GM18867 (cell line): ENCODE measurements around the gene POU4F1.
"Not testable (repeated sequence)": the region's sequence is repeated elsewhere in the genome, so short reads cannot be mapped to it uniquely, and the experiment has no call there.

Experiments used
- ATAC-seq: cut with Tn5 transposase; IDR thresholded peaks from one replicate; pipeline ENCODE4 v1.9.1; 2021; ENCODE audit warnings: mild to moderate bottlenecking, moderate library complexity; ENCODE audit not compliant: unreplicated experiment

Gene POU4F1, protein sequence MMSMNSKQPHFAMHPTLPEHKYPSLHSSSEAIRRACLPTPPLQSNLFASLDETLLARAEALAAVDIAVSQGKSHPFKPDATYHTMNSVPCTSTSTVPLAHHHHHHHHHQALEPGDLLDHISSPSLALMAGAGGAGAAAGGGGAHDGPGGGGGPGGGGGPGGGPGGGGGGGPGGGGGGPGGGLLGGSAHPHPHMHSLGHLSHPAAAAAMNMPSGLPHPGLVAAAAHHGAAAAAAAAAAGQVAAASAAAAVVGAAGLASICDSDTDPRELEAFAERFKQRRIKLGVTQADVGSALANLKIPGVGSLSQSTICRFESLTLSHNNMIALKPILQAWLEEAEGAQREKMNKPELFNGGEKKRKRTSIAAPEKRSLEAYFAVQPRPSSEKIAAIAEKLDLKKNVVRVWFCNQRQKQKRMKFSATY

DNA sequence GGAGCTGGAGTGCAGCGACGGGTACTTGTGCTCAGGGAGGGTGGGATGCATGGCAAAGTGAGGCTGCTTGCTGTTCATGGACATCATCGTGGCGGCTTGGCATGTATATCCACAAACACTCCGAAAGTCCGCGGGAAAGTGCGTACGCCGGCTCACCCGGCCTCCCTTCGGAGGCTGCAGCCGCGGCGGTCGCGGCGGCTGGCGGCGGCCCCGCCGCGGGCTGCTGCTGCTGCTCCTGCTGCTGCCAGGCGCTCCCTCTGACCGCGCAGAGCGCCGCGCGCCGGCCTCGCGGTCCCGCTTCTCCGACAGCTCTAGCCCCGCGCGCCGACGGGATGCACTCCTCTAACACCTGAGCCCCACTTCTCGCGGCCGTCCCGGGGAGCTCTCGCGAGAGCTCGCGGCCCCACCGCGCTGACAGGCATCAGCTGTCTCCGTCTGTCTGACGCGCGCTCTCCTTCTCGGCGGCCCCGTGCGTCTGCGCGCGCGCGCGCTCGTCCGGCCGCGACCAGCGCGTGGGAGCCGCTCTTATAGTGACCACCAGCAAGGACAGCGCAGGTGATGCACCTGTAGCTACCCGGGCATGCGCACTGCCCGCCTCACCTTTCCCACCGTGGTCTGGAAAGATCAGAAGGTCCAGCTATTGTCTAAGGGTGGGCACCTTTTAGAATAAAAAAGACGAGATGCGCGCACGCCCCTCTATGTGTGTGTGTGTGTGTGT, at the start of gene POU4F1:
TSS of gene POU4F1 (minus strand) at position 313 of the 718 bp plus-strand sequence. CDS start at position 87, 226 bp downstream.
- ATAC-seq, result peak; percentile 91

DNA sequence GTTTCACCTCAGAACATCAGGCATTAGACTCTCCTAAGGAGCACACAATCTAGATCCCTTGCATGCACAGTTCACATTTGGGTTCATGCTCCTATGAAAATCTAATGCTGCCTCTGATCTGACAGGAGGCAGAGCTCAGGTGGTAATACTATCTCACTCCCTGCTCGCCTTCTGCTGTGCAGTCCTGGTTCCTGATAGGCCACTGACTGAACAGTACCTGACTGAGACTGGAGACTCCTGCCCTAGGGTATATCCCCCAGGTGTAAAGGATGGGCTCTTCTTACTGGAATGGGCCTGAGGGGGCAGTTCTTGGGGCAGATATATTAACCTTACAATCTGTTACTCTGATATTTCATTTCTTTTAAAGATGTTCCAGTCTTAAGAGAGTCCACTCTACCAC, 49.3 kb upstream of the POU4F1 start:
- no peak for ATAC-seq

DNA sequence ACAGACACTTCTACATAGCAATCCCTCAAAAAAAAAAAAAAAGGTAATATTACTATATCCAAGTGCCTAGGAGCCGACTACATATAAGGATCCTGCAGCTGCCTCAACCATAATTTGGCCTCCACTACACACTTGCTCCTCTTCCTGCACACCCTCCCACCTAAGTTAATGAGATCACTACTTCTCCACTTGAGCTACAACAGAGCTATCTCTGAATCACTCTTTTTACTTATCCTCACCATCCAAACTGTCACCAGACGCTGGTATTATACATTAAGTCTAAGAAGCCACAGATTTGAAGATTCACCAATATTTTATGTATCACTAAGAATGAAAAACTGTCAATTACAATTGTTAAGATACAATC, 47.3 kb upstream of the POU4F1 start:
- ATAC-seq, result no peak

DNA sequence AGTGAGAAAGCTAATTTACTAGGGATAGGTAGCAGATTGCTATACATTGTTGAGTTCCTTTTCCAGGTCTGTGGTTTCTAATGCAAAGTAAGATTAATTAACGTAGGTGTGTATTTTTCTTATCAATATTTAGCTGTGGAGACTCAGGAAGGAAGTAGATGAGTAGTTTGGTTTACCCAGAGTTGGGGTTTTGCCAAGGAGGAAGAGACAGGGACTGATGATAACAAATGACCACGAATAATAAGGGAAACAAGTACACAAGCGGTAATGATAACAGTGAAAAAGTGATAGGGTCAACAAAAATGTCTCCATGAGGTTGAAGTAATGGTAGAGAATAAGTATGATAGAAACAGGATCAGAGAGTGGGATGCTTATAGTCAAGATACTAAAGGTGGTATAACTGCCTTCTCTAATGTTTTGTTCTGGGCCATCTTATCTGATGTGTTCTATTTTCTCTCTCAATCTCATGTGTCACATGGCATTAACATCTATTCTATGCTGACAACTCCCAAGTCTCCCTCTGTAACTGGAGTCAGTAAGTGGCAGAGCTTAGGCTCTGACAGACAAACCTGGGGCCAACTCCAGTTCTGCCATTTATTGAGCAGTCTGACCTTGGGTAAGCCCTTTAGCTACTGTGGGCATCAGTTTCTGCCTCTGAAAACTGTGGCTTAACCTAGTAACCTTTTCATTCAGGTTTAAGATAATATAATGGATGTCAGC, 46.8 kb upstream of the POU4F1 start:
- no peak for ATAC-seq

DNA sequence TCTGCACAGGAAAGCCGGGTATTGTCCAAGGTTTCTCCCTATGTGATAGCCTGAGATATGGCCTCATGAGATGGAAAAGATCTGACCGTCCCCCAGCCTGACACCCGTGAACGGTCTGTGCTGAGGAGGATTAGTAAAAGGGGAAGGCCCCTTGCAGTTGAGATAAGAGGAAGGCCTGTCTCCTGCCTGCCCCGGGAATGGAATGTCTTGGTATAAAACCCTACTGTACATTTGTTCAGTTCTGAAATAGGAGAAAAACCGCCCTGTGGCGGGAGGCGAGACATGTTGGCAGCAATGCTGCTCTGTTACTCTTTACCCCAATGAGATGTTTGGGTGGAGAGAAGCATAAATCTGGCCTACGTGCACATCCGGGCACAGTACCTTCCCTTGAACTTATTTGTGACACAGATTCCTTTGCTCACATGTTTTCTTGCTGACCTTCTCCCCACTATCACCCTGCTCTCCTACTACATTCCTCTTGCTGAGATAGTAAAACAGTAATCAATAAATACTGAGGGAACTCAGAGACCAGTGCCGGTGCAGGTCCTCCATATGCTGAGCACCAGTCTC, 43.8 kb upstream of the POU4F1 start:
- ATAC-seq, result not testable (repeated sequence)

DNA sequence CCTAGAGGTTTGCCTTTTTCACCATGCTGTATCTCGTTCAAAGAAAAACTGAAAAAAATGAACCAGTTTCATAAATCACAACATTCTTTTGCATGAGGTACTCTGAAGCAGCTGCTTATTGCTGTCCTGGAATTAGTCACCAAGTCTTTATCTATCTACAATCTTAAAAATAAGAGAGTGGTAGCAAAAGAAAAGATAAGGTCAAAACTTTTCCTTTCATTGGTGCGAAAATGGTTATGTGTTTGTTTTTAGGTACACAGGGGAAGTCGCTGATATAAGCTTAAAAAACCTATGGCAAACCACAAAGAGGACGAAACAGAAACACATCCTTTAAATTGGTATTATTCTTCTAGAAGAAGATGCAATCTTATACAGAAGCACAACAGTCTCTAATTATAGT, 34.9 kb upstream of the POU4F1 start:
- ATAC-seq, result no peak

DNA sequence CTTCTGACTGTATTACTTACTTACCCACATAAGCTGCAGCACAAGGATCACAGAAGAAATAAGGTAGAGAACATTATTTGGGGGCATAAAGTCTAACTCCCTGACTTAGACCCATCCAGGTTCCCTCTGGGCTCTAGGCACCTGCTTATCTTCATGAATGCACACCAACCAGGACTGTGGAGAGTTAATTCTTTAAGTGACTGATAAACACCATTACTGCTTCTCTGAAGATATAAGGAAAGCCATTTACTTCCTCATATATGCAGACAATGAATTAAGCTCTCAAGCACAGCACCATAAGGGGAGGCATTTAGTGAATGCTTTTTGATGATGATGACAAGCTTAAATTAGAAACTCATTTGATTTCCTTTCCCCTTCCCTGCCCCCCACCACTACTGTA, 33.1 kb upstream of the POU4F1 start:
- ATAC-seq, result no peak

DNA sequence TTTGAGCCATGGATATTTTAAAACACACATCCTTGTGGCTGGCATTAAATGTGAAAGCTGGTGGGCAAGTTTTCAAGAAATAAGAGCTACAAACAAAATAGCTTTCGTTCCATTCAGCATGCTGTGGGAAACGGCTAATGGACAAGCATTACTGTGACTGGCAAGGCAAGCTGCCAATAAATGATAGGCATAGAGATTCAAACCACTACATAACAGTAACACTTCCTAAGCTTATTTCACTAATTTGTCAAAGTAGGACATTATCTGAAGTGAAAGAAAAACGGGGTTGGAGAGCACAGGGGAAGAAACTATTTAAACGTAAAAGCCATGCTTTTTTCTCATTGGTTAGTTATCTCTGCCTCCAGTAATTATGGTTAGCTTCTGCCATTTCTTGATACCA, 29.6 kb upstream of the POU4F1 start:
- ATAC-seq, result no peak

DNA sequence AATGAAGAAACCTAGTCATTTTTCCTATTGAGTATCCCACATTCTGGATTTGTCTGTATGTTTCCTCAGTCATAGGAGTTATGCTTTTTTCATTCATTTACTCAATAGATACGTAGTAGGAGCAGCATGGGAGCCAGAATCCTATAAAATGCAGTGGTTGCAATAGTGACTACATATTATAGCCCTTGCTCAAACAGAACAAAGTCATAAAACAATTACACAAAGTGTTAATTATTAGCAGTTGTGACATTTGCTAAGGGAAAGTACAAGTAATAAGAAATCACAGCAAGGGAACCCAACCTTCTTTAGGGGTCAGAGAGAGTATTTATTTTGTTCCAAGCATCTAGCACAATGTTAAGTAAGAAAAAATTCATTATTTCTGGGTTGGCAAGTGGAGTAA, 27.7 kb upstream of the POU4F1 start:
- ATAC-seq, result no peak

DNA sequence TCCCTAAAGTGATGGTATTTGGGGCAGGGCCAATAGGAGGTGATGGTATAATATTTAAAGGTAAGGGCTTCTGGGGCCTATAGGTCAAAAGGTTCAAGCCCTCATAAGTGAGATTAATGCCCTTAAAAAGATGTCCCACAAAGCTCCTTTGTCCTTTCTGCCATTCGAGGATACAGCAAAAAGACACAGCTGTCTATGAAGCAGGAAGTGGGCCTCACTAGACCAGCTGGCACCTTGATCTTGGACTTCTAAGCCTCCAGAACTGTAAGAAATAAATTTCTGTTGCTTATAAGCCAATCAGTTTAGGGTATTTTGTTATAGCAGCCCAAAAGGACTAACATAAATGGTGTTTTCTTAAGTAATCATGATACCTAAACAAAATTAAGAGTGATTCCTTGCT, 27.2 kb upstream of the POU4F1 start:
- ATAC-seq, result no peak

DNA sequence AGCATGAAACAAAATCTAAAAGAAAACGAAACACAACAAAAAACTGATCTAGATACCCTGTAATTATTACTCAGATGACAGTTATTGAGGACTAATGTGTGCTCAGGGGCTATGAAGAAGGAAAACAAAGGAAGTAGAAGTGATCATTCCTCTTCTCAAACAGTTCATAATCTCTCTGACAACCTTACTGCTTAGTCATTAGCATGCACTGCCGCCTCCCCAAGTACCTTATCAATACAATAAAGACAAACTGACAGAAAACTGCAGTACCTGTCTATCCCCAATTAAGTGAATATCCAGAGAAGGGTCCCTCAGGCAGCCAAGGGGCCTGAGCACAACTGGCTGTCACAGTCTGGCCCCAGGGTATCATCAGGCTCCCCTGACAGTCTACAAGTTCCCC, 22.0 kb upstream of the POU4F1 start:
- ATAC-seq, result no peak

DNA sequence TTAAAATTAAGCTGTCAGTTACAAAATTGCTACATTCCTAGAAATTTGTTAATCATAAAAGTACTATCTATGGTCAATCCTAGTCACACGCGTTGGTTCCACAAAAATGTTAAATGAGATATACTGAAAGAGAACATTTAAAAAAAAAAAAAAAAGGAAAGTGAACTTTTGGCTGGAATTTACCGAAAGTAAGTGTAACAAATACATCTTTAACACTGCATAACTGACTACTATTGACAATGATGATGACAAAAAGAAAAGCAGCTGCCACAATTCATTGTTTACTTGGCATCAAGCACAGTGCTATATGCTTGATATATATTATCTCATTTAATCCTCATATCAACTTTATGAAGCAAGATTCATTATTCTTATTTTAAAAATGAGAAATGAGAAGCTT, 19.8 kb upstream of the POU4F1 start:
- ATAC-seq, result no peak

DNA sequence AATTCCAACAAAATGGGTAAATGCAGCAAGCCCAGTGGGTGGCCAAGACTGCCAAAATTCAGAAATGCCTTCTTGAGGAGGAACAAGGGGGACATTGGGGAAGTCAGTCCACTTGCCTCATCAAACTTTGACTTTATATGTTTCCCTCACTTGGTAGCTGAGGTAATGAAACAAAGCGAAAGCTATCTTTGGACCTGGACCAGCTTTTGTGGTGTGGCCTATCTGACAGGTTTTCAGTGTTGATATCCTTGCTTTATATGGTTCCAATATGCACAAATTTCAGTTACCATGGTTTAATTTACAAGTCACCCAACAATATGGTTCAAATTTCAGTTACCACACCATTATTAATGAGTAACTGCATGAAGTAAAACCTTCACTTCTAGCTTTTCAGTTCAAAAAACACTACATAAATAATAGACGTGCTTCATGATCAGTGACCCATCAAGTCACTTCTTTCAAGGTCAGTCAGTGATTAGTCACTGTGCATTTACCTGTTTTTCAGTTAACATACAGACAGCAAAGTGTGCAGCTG, 17.7 kb upstream of the POU4F1 start:
- no peak for ATAC-seq

DNA sequence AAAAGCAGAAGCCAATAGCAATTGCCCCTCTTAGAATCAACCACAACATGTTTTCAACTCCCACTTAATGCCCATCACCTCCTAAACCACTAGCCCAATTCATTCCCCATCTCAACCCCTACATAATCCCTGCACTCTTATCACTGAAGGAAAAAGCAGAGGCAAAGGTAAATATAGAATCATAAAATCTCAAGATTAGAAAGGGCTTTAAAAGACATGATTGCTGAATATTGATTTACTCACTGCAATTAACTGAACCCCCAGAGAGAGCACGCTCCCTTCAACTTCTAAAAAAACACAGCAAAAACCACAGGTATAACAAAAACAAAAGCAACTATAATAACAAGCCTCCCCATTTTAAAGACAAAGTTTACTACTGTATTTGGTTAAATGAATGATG, 15.1 kb upstream of the POU4F1 start:
- ATAC-seq, result no peak

DNA sequence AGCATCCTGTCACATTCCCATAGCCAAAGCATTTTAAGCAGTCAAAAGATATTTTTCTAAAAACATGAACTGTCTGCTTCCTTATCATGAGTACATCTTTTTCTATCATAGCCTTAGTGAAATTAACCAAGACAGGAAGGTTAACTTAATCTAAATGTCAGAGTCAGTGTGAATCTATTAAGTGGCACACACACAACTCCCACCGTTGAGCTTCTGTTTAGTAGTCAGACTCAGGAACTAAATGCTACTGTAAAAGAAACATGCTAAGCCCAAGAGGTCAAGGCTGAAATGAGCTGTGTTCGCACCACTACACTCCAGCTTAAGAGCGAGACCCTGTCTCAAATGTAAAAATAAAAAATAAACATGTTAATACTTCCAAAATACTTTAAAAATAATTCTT, 7.7 kb upstream of the POU4F1 start:
- no peak for ATAC-seq

DNA sequence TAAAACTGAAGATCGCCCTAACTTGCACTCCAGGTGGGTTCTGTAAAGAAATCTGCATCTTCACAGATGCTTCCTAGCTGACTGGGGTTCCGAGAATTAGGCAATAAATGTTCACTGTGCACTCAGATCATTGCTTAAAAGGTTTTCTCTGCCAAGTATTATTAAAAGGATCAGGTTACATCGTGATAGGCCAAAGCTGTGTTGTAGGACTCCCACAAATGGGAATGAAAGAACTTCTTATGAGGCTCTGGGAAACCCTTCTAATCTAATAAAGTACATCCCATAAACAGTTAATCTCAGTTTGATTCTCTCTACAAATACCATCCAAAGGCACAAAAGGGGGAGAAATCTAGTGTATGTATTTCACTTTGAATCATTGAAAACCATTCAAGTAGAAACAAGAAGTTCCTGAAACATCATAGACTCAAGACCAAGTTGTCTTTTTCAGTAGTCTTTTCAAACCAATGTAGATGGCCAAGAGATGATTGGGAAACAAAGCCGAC, 7.1 kb upstream of the POU4F1 start:
- peak; percentile 43 for ATAC-seq

DNA sequence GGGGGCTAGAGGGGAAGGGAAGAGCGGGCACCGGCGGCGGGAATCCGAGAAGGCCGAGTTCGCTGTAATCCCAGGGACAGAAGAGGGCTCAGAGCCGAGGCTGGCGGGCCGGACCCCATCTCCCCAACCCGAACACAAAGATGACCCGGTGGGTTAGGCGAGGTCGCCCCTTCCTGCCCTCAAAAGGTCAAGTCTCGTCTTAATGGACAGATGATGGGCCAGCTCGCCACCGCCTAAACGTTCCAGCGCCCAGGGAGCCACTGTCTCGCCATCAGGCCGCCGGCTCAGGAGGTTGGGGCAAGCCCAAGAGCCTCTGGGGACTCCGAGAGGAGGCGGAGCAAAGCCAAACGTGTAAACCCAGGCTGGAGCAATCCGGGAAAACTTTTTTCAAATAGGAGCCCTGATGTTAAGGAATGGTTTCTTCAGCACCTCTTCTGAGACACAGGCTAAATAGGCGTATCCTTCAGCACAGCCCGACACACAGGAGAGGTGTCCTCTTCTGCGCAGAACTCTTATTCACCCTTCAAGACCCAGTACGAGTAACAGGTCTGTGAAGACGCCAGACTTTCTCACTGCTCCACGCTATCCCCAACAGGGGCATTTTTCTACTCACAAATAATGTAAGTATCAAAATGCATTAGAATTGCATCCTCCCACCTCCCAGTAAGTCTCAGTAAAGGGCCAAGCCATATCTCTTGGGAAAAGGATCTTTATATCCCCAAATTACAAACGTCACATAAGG, 6.3 kb upstream of the POU4F1 start:
- no peak for ATAC-seq

DNA sequence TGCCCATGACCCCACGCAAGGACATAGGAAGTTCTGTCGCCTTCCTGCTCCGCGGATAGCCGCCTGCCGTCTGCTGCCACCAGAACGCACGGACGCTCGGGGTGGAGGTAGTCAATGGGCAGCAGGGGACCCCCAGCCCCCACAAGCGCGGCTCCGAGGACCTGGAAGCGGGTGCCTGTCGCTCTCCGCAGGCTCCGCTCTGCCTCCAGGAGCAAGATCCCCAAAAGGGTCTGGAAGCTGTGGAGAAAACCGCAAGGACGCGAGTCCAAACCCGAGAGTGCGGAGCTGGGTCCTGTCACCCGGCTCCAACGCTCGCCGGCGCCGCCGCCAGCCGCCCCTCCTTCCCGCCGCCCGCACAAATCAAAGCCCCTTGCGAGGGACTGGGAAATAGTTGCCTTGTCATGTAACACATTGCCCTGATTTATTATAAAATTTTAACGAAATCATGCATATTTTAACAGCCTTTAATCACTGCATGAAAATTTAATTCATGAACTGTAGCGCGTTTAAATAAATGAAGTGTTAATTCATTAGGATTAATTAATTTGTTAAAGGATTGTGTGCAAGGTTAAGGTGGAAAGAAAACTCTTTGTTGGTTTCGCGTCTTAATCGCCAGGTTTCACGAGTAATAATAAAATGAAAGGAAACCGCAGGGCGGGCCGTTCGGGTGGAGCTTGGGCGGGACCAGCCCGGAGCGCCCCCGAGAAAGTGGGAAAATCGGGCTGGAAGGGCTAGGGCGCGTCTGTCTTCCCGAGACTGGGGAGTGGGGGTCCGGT, 5.5 kb upstream of the POU4F1 start:
- no peak for ATAC-seq

DNA sequence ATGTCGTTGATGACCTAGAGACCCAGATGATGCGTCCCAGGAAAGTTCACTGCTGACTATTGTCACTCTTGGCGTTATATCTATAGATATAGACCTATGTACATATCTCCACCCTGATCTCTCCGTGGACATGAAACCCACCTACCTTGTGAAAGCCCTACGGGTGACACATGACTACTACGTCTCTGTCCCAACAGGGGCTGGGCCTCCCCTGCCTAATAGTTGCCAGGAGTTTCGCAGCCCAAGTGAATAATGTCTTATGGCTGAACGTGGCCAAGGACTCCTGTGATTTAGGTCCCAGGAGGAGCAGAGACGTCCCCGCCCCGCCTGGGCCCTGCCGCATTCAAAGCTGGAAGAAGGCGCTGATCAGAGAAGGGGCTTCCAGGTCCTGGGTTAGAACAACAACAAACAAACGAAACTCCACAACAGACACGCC, 4.9 kb upstream of the POU4F1 start:
- ATAC-seq, result no peak
